GM13977 (cell line): Measurements from ENCODE around the gene FDXR.

Source experiments
- DNase-seq: peaks from one replicate; pipeline ENCODE4 v3.0.0; 2012; ENCODE audit warnings: low spot score
- in situ Hi-C: fragments of 300-500 bp; cut with MboI; formaldehyde crosslinking; loops from one replicate; pipeline ENCODE4 v1.12.0; 2022; ENCODE audit warnings: low sequenced_read_pairs, low pct_unique_long_range_greater_than_20kb, mixed read lengths, inconsistent platforms; ENCODE audit not compliant: unreplicated experiment
- TF ChIP-seq, protein P1 (sequence below): IDR thresholded peaks from 2 replicates; pipeline ENCODE4 v1.5.1; 2012; ENCODE audit warnings: mild to moderate bottlenecking, control low read depth; ENCODE audit not compliant: insufficient read depth; ENCODE audit errors: extremely low read depth, missing control alignments

Gene FDXR

GRCh38 chr17:74858672-74859458 is 13.9 kb downstream of the FDXR start:
- TF ChIP-seq, protein P1, sequence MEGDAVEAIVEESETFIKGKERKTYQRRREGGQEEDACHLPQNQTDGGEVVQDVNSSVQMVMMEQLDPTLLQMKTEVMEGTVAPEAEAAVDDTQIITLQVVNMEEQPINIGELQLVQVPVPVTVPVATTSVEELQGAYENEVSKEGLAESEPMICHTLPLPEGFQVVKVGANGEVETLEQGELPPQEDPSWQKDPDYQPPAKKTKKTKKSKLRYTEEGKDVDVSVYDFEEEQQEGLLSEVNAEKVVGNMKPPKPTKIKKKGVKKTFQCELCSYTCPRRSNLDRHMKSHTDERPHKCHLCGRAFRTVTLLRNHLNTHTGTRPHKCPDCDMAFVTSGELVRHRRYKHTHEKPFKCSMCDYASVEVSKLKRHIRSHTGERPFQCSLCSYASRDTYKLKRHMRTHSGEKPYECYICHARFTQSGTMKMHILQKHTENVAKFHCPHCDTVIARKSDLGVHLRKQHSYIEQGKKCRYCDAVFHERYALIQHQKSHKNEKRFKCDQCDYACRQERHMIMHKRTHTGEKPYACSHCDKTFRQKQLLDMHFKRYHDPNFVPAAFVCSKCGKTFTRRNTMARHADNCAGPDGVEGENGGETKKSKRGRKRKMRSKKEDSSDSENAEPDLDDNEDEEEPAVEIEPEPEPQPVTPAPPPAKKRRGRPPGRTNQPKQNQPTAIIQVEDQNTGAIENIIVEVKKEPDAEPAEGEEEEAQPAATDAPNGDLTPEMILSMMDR = no peak
- DNase-seq = no peak
- in situ Hi-C loops = no loop called here

GRCh38 chr17:74857191-74857590 is 15.6 kb downstream of the FDXR start:
- in situ Hi-C loops = no loop called here
- TF ChIP-seq, protein P1 = no peak
- DNase-seq = no peak

DNA sequence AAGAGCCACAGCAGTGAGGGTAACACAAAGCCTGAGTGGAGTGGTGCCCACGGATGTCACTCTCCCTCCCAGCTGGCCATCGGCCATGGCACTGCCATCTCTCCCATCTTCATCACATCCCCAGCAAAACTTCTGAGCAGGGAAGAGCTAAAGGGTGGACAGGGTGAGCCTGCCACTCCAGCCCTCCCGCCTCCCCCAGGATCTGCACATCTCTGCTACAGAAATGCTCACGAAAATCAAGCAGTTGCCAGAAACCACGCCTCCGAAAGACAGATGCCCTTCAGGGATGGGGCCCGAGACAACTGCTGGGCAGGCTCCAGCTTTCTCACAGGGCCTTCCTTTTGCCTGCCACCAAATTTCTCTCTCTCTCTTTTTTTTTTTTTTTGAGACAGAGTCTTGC is 16.7 kb downstream of the FDXR start:
- DNase-seq = no peak
- TF ChIP-seq, protein P1 = no peak
- in situ Hi-C loops = no loop called here

GRCh38 chr17:74855323-74855722 is 17.5 kb downstream of the FDXR start:
- DNase-seq = no peak
- TF ChIP-seq, protein P1 = no peak
- in situ Hi-C loops = no loop called here

GRCh38 chr17:74854792-74855191 is 18.0 kb downstream of the FDXR start:
- TF ChIP-seq, protein P1 = no peak
- in situ Hi-C loops = no loop called here
- no peak for DNase-seq

DNA sequence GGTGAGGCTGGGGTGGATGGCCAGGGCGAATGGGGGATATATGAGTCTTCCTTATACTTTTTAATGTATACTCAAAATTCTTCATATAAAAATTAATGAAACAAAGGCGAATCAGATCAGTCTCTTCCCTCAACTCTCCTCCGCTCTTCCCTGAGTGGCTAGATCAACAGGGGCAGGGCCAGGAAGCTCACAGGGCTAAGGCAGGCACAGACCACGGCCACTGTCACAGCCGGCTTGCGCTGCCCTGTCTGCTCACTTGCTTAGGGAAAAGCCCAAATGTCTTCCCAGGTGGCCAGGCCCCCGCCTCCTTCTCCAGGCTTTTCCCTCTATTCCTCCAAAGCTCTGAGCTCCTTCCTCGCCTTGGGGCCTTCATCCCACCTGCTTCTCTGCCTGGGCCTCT is 19.1 kb downstream of the FDXR start:
- no peak for DNase-seq
- in situ Hi-C loops = no loop called here
- TF ChIP-seq, protein P1 = no peak
